Ishikawa (cell line): ENCODE measurements around the gene ACTRT2.

Experiments
- CEBPB ChIP-seq: IDR thresholded peaks from 2 replicates; pipeline ENCODE4 v1.6.1; 2012
- CREB1 ChIP-seq: IDR thresholded peaks from 2 replicates; pipeline ENCODE4 v1.6.1; 2012; ENCODE audit warnings: low read depth
- EGR1 ChIP-seq: IDR thresholded peaks from 2 replicates; pipeline ENCODE4 v1.6.1; 2012
- EP300 ChIP-seq: IDR thresholded peaks from 2 replicates; pipeline ENCODE4 v1.6.1; 2012; ENCODE audit warnings: borderline replicate concordance
- MAX ChIP-seq: IDR thresholded peaks from 2 replicates; pipeline ENCODE4 v1.6.1; 2012
- RAD21 ChIP-seq: IDR thresholded peaks from 2 replicates; pipeline ENCODE4 v1.6.1; 2012; ENCODE audit warnings: low read depth
- REST ChIP-seq: IDR thresholded peaks from 2 replicates; pipeline ENCODE4 v1.6.1; 2012; ENCODE audit warnings: low read depth, mild to moderate bottlenecking
- TAF1 ChIP-seq: IDR thresholded peaks from 2 replicates; pipeline ENCODE4 v1.6.1; 2012; ENCODE audit warnings: low read depth, mild to moderate bottlenecking
- TCF12 ChIP-seq: IDR thresholded peaks from 2 replicates; pipeline ENCODE4 v1.6.1; 2012; ENCODE audit warnings: low read depth
- TEAD4 ChIP-seq: IDR thresholded peaks from 2 replicates; pipeline ENCODE4 v1.6.1; 2012
- USF1 ChIP-seq: IDR thresholded peaks from 2 replicates; pipeline ENCODE4 v1.6.1; 2012
- YY1 ChIP-seq: IDR thresholded peaks from 2 replicates; pipeline ENCODE4 v1.6.1; 2012; ENCODE audit warnings: low read depth
- ZBTB7A ChIP-seq: IDR thresholded peaks from 2 replicates; pipeline ENCODE4 v1.6.1; 2012; ENCODE audit warnings: low read depth

- TF ChIP-seq CREB1 (no peak), ZBTB7A (no peak), MAX (no peak), RAD21 (no peak), EP300 (no peak), TAF1 (no peak), CEBPB (no peak), USF1 (no peak), YY1 (no peak), REST (no peak), TCF12 (no peak), EGR1 (no peak), TEAD4 (no peak)
Measured at GRCh38 chr1:2989976-2990375, 31.3 kb upstream of the ACTRT2 start.
